ENCODE results near the gene SBK3. TPM values are rescaled to one million over a fixed set of nuclear protein-coding genes. Genes with fewer than 3 reads are reported as not detected.

The SBK3 gene
- total and polyA plus RNA-seq, 2 donors (not counting 1 experiment from before 2014, with no cell fraction given): not detected

GRCh38 chr19:55526216-55527196 is 18.8 kb downstream of the SBK3 start:
- Mint-ChIP-seq H3K27me3 (peaks cover 10% of the 10 kb centered on the region), H3K4me1 (no peaks in the 10 kb centered on the region), H3K4me3 (no peak overlapping the region), H3K27ac (no peak overlapping the region), H3K9me3 (ENCODE audit: insufficient read depth) (no peaks in the 10 kb centered on the region)
- no peak overlapping the region for H3K27ac ChIP-seq (ENCODE audit: low read length in 2 of 2)
- H3K9ac ChIP-seq (ENCODE audit: low read length): no peak overlapping the region
- ChIA-PET POLR2A (no interaction called here), CTCF (no interaction called here)
- H2AFZ ChIP-seq (ENCODE audit: insufficient read depth, low read depth, low read length, poor library complexity, severe bottlenecking): no peak overlapping the region
- ATAC-seq (ENCODE audit: low read depth) (no peak), DNase-seq (no peak)
- H3K9me3 ChIP-seq (ENCODE audit: control extremely low read depth in 1 of 3, control insufficient read depth in 2 of 3, insufficient read depth in 1 of 3, low read length in 2 of 3): peaks cover 0 to 4% (median 0%) of the 10 kb centered on the region in 3 donors
- TF ChIP-seq CTCF (IDR thresholded peaks at IDR 0.05): no peak
- TF ChIP-seq EZH2 (IDR thresholded peaks at IDR 0.05; ENCODE audit: borderline replicate concordance, insufficient read depth, low read depth, low read length, poor library complexity, severe bottlenecking): no peak
- H3K36me3 ChIP-seq (replicated peaks in 1 of 2; ENCODE audit: control extremely low read depth in 1 of 2, control insufficient read depth in 1 of 2, extremely low read depth in 1 of 2, insufficient read depth in 2 of 2, low read length in 1 of 2): no peaks in the 10 kb centered on the region
- no peak overlapping the region for H3K4me2 ChIP-seq (replicated peaks; ENCODE audit: low read depth, low read length, poor library complexity, severe bottlenecking)
- WGBS (ENCODE audit: insufficient coverage): 47% methylated on average over 32 of the region's 35 CpGs
- no peak overlapping the region for H3K4me3 ChIP-seq (ENCODE audit: control extremely low read depth in 1 of 5, extremely low read depth in 1 of 5, insufficient read depth in 1 of 5, low read depth in 2 of 5, low read length in 4 of 5)
- H3K27me3 ChIP-seq (replicated peaks in 1 of 4; ENCODE audit: control extremely low read depth in 1 of 4, control insufficient read depth in 3 of 4, insufficient read depth in 4 of 4, low read length in 3 of 4): no peaks in the 10 kb centered on the region
- H4K20me1 ChIP-seq (ENCODE audit: control insufficient read depth, insufficient read depth, low read length, poor library complexity, severe bottlenecking): no peaks in the 10 kb centered on the region
- no peaks in the 10 kb centered on the region for H3K4me1 ChIP-seq (ENCODE audit: control insufficient read depth in 2 of 2, insufficient read depth in 2 of 2, low read length in 2 of 2)
- H3K79me2 ChIP-seq (ENCODE audit: control insufficient read depth, insufficient read depth, low read length): no peaks in the 10 kb centered on the region
- intact Hi-C loops (cut with micrococcal nuclease): no loop called here

Data from B cell (primary cell).